Activated B cell treated with CpG ODN at 0.5 μM for 24 hours (primary cell): ENCODE results near the gene CPOX. TPM values are rescaled to one million over a fixed set of nuclear protein-coding genes. Genes with fewer than 3 reads are reported as not detected.

Experiments used
- ATAC-seq: fragments of 200-7000 bp; cut with Tn5 transposase; one replicate; pipeline ENCODE4 v1.10.0; 2021; ENCODE audit warnings: low read depth, mild to moderate bottlenecking, moderate library complexity
- CTCF ChIA-PET: fragments of 350-600 bp; sonication (Branson Sonifier 250); formaldehyde crosslinking; loops from one replicate; lab custom pipeline; 2021; ENCODE audit warnings: antibody characterized with exemption; lab: Charles Lee
- POLR2A ChIA-PET: fragments of 350-600 bp; sonication (Branson Sonifier 250); formaldehyde crosslinking; loops from one replicate; lab custom pipeline; 2021; ENCODE audit warnings: antibody characterized with exemption; lab: Charles Lee
- DNase-seq: peaks from one replicate; pipeline ENCODE4 v3.0.0; 2022
- H3K27ac Mint-ChIP-seq: one replicate; pipeline ENCODE4 v1.8.0; 2020; ENCODE audit warnings: mixed read lengths
- H3K27me3 Mint-ChIP-seq: one replicate; pipeline ENCODE4 v1.8.0; 2021; ENCODE audit warnings: mixed read lengths
- H3K36me3 Mint-ChIP-seq: one replicate; pipeline ENCODE4 v1.8.0; 2021; ENCODE audit warnings: low read depth, mixed read lengths
- H3K4me1 Mint-ChIP-seq: one replicate; pipeline ENCODE4 v1.8.0; 2021; ENCODE audit warnings: mixed read lengths
- H3K4me3 Mint-ChIP-seq: one replicate; pipeline ENCODE4 v1.8.0; 2020; ENCODE audit warnings: mild to moderate bottlenecking, mixed read lengths
- H3K9me3 Mint-ChIP-seq: one replicate; pipeline ENCODE4 v1.8.0; 2020; ENCODE audit warnings: mixed read lengths
- intact Hi-C: fragments of 100-400 bp; cut with micrococcal nuclease; formaldehyde crosslinking; loops from one replicate; pipeline ENCODE4 v1.15.1; 2024
- total RNA-seq: library from RNA; stranded (reverse); gene quantifications from 2 replicates; pipeline ENCODE4 v1.2.3, GENCODE V29; 2022
- TF ChIP-seq, protein P1 (sequence below): fragments of 200-600 bp; IDR thresholded peaks from one replicate; pipeline ENCODE4 v1.8.0; 2022; ENCODE audit warnings: antibody characterized with exemption, mild to moderate bottlenecking

CPOX gene
- total RNA-seq, 1 donor from 2014 or later: 17.5 TPM

- DNase-seq: no peak
- Mint-ChIP-seq H3K36me3 (no peaks in the 10 kb centered on the region), H3K27me3 (no peaks in the 10 kb centered on the region), H3K9me3 (no peaks in the 10 kb centered on the region), H3K4me3 (no peak overlapping the region), H3K27ac (no peak overlapping the region), H3K4me1 (peaks cover 32% of the 10 kb centered on the region)
- ChIA-PET POLR2A (interaction anchor here (4.6 kb wide), 1 partner anchor 22 kb away, joined by 57 read pairs; no protein-coding TSS in a partner anchor), CTCF (no interaction called here)
- intact Hi-C loops: no loop called here
- no peak for ATAC-seq
- TF ChIP-seq, protein P1, sequence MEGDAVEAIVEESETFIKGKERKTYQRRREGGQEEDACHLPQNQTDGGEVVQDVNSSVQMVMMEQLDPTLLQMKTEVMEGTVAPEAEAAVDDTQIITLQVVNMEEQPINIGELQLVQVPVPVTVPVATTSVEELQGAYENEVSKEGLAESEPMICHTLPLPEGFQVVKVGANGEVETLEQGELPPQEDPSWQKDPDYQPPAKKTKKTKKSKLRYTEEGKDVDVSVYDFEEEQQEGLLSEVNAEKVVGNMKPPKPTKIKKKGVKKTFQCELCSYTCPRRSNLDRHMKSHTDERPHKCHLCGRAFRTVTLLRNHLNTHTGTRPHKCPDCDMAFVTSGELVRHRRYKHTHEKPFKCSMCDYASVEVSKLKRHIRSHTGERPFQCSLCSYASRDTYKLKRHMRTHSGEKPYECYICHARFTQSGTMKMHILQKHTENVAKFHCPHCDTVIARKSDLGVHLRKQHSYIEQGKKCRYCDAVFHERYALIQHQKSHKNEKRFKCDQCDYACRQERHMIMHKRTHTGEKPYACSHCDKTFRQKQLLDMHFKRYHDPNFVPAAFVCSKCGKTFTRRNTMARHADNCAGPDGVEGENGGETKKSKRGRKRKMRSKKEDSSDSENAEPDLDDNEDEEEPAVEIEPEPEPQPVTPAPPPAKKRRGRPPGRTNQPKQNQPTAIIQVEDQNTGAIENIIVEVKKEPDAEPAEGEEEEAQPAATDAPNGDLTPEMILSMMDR: no peak
Measured at GRCh38 chr3:98534168-98534567, 59.2 kb downstream of the CPOX start.

GRCh38 chr3:98532709-98533571 lies 60.5 kb downstream of the CPOX start:
- Mint-ChIP-seq H3K36me3 (no peaks in the 10 kb centered on the region), H3K9me3 (no peaks in the 10 kb centered on the region), H3K27ac (peak overlapping the region; percentile 27), H3K4me3 (peak overlapping the region; percentile 65), H3K4me1 (peaks cover 29% of the 10 kb centered on the region), H3K27me3 (no peaks in the 10 kb centered on the region)
- TF ChIP-seq, protein P1: no peak
- DNase-seq (no peak), ATAC-seq (no peak)
- intact Hi-C loops: no loop called here
- CTCF ChIA-PET: no interaction called here
- POLR2A ChIA-PET: interaction anchor here (0.6 to 2.1 kb wide), 6 partner anchors 11 to 1731 kb away, joined by 3 to 11 read pairs (median 6); partner anchors contain the start of gene CLDND1

DNA sequence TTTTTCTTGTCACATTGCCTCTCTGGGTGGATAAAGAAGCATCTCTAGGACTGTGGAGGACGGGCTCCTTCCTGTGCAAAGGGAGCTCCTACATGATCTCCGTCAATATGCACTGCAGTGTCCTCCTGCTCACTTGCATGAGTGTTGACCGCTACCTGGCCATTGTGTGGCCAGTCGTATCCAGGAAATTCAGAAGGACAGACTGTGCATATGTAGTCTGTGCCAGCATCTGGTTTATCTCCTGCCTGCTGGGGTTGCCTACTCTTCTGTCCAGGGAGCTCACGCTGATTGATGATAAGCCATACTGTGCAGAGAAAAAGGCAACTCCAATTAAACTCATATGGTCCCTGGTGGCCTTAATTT lies 61.2 kb downstream of the CPOX start:
- POLR2A ChIA-PET: interaction anchor here (1.0 to 2.1 kb wide), 4 partner anchors 10 to 32 kb away, joined by 3 to 11 read pairs (median 5); partner anchors contain the start of gene CLDND1

GRCh38 chr3:98531622-98532274 lies 61.7 kb downstream of the CPOX start, which contains the start of gene GPR15:
GPR15 (plus strand) TSS chr3:98531978; CDS start chr3:98532034, 56 bp downstream.
- H3K27me3 Mint-ChIP-seq: no peaks in the 10 kb centered on the region
- intact Hi-C loops: no loop called here
- ATAC-seq (peak; percentile 23), DNase-seq (no peak)
- ChIA-PET CTCF (no interaction called here), POLR2A (interaction anchor here (1.0 to 2.1 kb wide), 3 partner anchors 9 to 32 kb away, joined by 3 to 11 read pairs (median 7); partner anchors contain the start of gene CLDND1)
- peak within 1 kb of the TSS; percentile 65 for H3K4me3 Mint-ChIP-seq
- H3K36me3 Mint-ChIP-seq: no peaks in the 10 kb centered on the region
- TF ChIP-seq, protein P1: no peak
- H3K27ac Mint-ChIP-seq: peak within 1 kb of the TSS; percentile 27
- no peaks in the 10 kb centered on the region for H3K9me3 Mint-ChIP-seq
- peaks cover 26% of the 10 kb centered on the region for H3K4me1 Mint-ChIP-seq

More for the DNA sequence above, 61.2 kb downstream of the CPOX start:
- H3K9me3 Mint-ChIP-seq: no peaks in the 10 kb centered on the region
- no peaks in the 10 kb centered on the region for H3K27me3 Mint-ChIP-seq
- intact Hi-C loops: no loop called here
- CTCF ChIA-PET: no interaction called here
- no peaks in the 10 kb centered on the region for H3K36me3 Mint-ChIP-seq
- ATAC-seq (no peak), DNase-seq (no peak)
- peak overlapping the region; percentile 65 for H3K4me3 Mint-ChIP-seq
- TF ChIP-seq, protein P1: no peak
- peaks cover 29% of the 10 kb centered on the region for H3K4me1 Mint-ChIP-seq
- peak overlapping the region; percentile 27 for H3K27ac Mint-ChIP-seq

DNA sequence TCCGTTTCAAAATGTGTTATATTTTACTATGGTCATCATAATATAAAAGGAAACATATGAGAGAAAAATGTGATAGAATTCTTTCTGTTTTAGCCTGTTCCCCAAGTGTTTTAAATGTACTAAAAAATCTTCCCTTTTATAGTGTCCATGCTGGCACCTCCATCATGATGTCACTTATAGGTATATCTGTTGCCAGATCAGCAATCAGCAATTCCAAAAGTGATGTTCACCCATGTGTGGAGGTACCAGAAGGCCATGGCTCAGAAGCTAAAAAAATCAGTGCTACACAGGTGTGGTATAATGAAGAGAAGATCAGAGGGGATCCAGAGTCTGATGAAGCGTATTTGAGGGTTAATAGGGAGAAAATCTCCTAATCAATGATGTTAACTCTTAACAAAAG lies 62.7 kb downstream of the CPOX start:
- CTCF ChIA-PET: no interaction called here
- TF ChIP-seq, protein P1: no peak
- intact Hi-C loops: no loop called here
- H3K36me3 Mint-ChIP-seq: no peaks in the 10 kb centered on the region
- DNase-seq (no peak), ATAC-seq (no peak)
- no peaks in the 10 kb centered on the region for H3K9me3 Mint-ChIP-seq
- no peaks in the 10 kb centered on the region for H3K27me3 Mint-ChIP-seq
- peaks cover 22% of the 10 kb centered on the region for H3K4me1 Mint-ChIP-seq
- POLR2A ChIA-PET: no interaction called here
- no peak overlapping the region for H3K4me3 Mint-ChIP-seq
- no peak overlapping the region for H3K27ac Mint-ChIP-seq
